ENCODE measurements around the gene LAPTM5.

GRCh38 chr1:30765556-30766434 lies 8.2 kb upstream of the LAPTM5 start:
- TF ChIP-seq CENPX (CRISPR knock-in tag; IDR thresholded peaks at IDR 0.05) (no peak), TBP (CRISPR knock-in tag; IDR thresholded peaks at IDR 0.05) (no peak), HDAC6 (IDR thresholded peaks at IDR 0.05; ENCODE audit: low read depth, low read length) (no peak), ZNF263 (CRISPR knock-in tag; IDR thresholded peaks at IDR 0.05) (no peak)

Measured in HepG2 (cell line).